Loucy (cell line): Measurements from ENCODE around the gene DOCK3.

Experiments used
- CTCF ChIP-seq: fragments of 200-600 bp; sonication (generic); conservative IDR thresholded peaks from 2 replicates; pipeline ENCODE4 v1.5.1; 2014; ENCODE audit warnings: mild to moderate bottlenecking, antibody characterized with exemption, low read length
- EZH2phosphoT487 ChIP-seq: fragments of 200-600 bp; IDR thresholded peaks from 2 replicates; pipeline ENCODE4 v1.6.1; 2018; ENCODE audit warnings: antibody characterized with exemption, mild to moderate bottlenecking, moderate library complexity, borderline replicate concordance

GRCh38 chr3:51024765-51025632 lies 350.3 kb downstream of the DOCK3 start:
- TF ChIP-seq EZH2phosphoT487 (no peak), CTCF (no peak)
